SKM-1 (cell line): ENCODE results near the gene ZNF273.
"Not testable (repeated sequence)": the region's sequence is repeated elsewhere in the genome, so short reads cannot be mapped to it uniquely, and the experiment has no call there.

Experiments used
- DNase-seq: peaks from one replicate; lab custom pipeline; 2025; ENCODE audit not compliant: unreplicated experiment; lab: John Stamatoyannopoulos, UW

ZNF273 gene

GRCh38 chr7:64902806-64903721 is at the start of gene ZNF273:
TSS of gene ZNF273 (plus strand) at chr7:64903273. CDS start at chr7:64903318, 45 bp downstream.
- peak; percentile 86 for DNase-seq

DNA sequence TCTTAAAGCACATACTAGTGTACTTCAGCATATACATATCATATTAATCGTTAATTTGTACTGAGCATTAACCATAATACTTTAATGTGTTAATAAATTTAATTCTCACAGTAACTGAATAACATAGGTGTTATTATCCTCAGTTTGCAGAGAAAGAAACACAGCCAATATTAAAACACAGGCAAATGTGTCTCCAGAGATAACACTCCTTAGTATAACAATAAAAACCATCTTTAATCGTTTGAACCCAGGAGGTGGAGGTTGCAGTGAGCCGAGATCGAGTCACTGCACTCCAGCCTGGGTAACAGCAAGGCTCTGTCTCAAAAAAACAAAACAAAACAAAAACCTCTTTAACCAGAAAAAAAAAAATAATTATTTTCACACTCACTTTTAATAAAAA is 49.4 kb upstream of the ZNF273 start:
- DNase-seq: no peak

DNA sequence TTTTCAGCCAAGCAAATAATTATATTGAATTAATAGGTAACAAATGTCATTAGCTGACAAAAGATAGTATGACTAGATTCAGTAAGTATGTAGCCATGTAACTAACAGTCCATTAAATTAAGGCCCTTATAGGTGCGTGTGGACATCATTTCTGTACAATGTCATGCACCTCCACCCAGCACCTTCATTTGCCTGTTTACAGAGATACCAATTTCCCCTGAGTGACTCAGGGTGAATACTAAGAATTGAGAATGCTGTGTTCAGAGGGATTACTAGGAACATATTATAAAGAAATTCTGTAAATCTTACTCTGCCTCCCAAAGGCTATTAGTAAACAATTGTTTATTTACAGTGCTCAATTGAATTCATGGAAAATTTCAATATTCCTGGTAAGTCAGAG is 48.1 kb upstream of the ZNF273 start:
- no peak for DNase-seq

DNA sequence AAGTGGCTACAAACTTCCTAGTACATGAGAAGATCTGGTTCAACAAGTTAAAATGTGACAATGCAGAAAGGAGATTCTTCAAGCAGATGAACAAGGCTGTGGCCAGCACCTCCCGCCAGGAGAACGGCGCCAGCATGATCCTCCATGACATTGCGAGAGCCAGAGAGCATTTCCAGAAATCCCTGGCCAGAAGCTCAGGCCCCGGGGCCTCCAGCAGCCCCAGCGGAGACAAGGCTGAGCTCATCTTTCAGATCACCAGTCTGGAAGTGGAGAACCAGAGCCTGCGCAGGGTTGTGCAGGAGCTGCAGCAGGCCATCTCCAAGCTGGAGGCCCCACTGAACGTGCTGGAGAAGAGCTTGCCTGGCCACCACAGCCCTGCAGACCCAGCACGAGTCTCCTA is 40.1 kb upstream of the ZNF273 start:
- no peak for DNase-seq

GRCh38 chr7:64863530-64863929 is 39.5 kb upstream of the ZNF273 start:
- not testable (repeated sequence) for DNase-seq

DNA sequence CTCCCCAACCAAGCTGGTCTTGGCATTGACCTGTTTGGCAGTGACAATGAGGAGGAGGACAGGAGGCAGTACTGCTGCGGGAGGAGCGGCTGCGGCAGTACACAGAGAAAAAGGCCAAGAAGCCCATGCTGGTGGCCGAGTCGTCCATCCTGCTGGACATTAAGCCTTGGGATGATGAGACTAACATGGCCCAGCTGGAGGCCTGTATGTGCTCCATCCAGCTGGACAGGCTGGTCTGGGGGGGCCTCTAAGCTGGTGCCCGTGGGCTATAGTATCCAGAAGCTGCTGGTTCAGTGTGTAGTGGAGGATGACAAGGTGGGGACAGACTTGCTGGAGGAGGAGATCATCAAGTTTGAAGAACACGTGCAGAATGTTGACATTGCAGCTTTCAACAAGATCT is 39.1 kb upstream of the ZNF273 start:
- no peak for DNase-seq

GRCh38 chr7:64867863-64868440 is 35.1 kb upstream of the ZNF273 start:
- no peak for DNase-seq

DNA sequence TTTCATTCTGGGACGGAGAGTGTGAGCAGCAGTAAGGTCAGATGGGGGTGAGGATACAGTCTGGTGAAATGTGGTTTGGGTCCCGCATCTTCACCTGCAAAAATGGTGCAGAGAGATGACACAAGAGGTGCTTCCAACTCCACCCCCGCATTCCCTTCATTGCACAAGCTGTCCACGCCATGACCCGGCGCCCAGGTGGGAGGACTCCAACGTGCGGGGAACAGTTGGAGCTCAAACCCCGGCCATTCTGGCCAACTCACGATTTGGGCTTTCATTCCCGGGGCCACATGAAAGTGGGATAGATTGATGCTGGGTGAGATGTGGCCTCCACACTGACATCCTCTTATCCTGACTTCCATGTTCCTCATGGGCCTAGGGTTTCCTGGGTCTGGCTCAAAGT is 34.6 kb upstream of the ZNF273 start:
- DNase-seq: no peak

- no peak for DNase-seq
These were observed 33.9 kb upstream of the ZNF273 start for GRCh38 chr7:64869121-64869725.

DNA sequence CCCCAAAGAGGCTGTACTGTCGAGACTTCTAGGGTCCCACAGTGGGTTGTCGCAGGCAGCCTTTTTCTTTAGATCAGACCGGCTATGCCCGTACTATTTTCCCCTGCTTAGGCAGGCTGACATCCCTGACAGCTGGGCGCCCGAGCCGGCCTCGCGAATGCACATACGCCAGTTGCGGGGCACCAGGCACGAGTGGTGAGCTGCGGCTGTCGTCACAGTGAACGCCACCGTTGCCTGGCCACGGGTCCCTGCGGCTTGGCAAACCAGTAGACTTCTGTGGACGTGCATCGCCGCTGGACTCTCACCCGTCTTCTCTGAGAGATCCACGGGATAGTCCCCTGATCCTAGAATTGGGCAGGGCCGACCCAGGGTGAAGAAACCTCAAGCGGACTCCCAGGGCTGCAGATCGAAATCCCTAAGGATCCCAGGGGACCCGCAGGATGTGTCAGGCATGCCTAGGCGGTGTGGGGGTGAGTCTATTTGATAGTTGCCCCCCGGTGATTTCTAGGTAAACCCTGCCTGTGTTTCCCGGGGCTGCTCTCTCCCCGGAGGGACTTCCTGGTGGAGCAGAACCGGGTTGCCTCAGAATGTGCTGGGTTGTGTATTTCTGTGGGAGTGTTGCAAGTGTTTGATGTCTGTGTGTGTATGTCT is 33.0 kb upstream of the ZNF273 start:
- DNase-seq: no peak

DNA sequence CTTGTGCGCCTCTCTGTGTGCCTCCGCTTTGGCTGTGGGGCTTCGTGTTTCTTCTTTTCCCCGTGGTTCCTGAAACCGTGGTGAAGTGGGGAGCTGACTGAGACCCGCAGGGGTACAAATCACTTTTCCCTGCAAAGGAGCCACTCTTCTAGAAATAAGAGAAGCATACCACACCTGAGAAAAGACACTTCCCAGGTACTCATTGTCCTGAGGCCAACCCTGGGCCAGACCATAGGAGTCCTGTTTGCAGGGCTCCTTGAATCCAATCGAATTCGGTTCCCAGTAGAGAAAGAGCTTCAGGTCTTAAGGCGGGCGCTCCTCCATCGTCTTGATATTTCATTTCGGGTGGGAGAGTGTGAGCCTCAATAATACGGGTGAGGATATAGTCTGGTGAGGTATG is 32.4 kb upstream of the ZNF273 start:
- DNase-seq: no peak

DNA sequence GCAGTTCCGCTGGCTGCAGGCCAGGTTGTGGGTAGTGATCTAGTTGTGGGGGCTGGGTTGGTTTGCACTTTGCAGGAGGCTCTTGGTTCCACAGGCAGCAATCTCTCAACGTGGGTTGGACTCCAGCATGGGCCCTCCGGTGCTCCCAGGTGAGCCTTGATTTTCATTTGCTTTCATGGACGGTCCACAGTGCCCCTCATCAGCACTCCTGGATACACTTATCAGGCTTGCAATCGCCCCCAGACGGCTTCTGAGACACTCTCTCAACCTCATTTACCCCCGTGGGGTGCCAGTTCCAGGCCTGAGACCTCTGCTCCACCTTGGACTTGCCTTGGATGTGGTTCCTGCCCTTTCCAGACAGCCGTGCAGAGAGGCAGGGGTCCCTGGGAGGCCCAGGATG is 31.3 kb upstream of the ZNF273 start:
- no peak for DNase-seq

DNA sequence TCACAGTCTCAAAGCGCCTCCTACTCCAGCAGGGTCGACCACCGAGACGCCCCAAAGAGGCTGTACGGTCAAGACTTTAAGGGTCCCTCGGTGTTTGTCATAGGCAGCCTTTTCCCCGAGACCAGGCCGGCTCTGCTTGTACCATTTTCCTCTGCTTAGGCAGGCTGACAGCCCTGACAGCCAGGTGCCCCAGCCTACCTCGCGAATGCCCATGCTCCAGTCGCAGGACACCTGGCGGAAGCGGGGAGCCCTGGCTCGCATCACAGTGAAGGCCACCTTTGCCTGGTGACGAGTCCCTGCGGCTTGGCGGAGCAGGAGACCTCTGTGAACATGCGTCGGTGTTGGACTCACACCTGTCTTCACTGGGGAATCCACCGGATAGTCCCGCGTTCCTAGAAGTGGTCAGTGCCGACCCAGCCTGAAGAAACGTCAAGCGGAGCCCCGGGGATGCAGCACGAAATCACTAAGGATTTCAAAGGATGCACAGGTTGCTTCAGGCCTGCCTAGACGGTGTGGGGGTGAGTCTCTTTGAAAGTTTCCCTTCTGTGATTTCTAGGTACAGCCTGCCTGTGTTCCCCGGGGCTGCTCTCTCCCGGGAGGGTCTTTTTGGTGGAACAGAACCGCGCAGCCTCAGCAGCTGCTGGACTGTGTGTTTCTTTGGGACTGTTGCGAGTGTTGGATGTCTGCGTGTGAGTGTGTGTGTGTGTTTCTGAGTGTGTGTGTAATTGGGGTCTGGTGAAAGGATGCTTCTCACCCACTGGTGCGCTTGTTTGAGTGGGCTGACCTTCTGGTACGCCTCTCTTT is 30.5 kb upstream of the ZNF273 start:
- DNase-seq: no peak

DNA sequence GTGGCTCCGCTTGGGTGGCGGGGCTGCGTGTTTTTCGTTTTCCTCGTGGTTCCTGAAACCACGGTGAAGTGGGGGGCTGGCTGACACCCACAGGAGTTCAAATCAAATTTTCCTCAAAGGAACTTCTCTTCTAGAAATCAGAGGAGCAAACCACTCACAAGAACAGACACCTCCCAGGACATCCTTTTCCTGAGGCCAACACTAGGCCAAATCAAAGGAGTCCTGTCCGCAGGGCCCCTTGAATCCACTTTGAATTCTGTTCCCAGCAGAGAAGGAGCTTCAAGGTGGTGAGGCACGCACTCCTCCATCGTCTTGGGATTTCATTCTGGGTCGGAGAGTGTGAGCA is 29.9 kb upstream of the ZNF273 start:
- no peak for DNase-seq

GRCh38 chr7:64873517-64873916 is 29.6 kb upstream of the ZNF273 start:
- no peak for DNase-seq

DNA sequence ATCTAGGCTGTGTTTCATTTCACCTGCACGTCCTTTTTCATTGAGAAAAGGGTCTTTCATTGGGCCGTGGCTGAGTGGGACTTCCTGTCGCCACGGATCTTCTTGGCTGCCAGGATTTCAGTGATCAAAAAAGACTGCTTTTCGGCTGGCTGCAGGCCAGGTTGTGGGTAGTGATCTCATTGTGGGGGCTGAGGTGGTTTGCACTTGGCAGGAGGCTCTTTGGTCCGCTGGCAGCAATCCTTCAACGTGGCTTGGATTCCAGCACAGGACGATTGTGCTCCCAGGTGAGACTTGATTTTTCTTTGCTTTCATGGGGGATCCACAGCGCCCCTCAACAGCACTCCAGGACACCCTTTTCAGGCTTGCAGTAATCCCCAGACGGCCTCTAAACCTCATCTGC is 29.0 kb upstream of the ZNF273 start:
- no peak for DNase-seq

DNA sequence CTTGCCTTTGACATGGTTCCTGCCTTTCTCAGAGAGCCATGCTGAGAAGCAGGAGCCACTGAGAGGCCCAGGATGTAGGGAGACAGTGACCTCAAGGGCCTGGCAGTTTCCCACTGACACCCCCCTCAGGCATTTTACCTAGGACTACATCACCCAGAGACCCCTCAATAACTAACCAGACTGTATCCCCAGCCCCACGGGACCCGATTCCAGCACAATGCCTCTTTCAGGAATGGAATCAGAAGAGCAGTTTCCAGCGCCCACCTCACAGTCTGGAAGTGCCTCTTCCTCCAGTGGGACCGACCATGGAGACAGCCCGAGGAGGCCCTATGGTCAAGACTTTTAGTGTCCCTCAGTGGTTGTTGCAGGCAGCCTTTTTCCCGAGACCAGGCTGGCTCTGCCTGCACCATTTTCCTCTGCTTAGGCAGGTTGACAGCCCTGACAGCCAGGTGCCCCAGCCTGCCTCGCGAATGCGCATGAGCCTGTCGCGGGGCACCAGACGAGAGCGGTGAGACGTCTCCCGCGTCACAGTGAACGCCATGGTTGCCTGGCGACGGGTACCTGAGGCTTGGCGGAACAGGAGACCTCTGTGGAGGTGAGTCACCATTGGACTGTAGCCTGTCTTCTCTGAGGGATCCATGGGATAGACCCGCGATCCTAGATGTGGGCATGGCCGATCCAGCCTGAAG is 28.4 kb upstream of the ZNF273 start:
- DNase-seq: no peak

- no peak for DNase-seq
These were observed 27.8 kb upstream of the ZNF273 start for GRCh38 chr7:64875258-64875657.

DNA sequence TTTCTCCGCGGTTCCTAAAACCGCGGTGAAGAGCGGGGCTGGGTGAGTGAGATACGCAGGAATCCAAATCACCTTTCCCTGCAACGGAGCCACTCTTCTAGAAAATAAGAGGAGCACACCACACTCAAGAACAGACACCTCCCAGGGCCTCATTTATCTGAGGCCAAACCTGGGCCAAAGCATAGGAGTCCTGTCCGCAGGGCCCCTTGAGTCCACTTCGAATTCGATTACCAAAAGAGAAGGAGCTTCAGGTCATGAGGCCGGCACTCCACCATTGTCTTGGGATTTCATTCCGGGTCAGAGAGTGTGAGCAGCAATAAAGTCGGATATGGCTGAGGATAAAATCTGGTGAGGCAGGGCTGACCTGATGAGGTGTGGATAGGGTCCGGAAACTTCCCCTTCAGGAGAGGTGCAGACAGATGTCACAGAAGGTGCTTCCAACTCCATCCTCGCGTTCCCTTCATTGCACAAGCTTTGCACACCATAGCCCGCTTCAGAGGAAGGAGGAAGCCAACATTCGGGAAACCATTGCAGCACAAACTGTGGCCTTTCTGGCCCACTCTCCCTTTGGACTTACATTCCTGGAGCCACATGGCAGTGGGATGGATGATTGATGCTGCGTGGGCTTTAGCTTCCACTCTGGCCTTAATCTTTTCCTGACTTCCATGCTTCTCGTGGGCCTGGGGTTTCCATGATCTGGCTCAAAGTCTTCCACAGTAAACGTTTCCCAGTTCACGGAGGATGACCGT is 27.2 kb upstream of the ZNF273 start:
- DNase-seq: no peak
